HEK293 (cell line): Measurements from ENCODE around the gene TLR9.

Experiments
- ATF2 ChIP-seq: fragments of 450-650 bp; formaldehyde crosslinking; IDR thresholded peaks from 2 replicates; pipeline ENCODE4 v1.5.1; 2016; ENCODE audit warnings: missing biosample characterization, missing genetic modification characterization, low read depth
- CTCF ChIP-seq: fragments of 450-650 bp; formaldehyde crosslinking; IDR thresholded peaks from 2 replicates; pipeline ENCODE4 v1.5.1; 2016; ENCODE audit warnings: missing biosample characterization, missing genetic modification characterization
- GFI1B ChIP-seq: fragments of 450-650 bp; formaldehyde crosslinking; IDR thresholded peaks from 2 replicates; pipeline ENCODE4 v1.5.1; 2016; ENCODE audit warnings: missing biosample characterization, missing genetic modification characterization
- PBX3 ChIP-seq: sonication (generic); formaldehyde crosslinking; IDR thresholded peaks from 2 replicates; pipeline ENCODE4 v1.8.1; 2022; ENCODE audit warnings: mild to moderate bottlenecking, moderate library complexity, missing genetic modification reagents
- REST ChIP-seq: fragments of 450-650 bp; formaldehyde crosslinking; IDR thresholded peaks from 2 replicates; pipeline ENCODE4 v1.5.1; 2016; ENCODE audit warnings: missing biosample characterization, missing genetic modification characterization
- TCF7L2 ChIP-seq: IDR thresholded peaks from 2 replicates; pipeline ENCODE4 v1.6.1; 2011; ENCODE audit warnings: low read depth, mild to moderate bottlenecking, inconsistent platforms, low read length, moderate library complexity, borderline replicate concordance
- YY1 ChIP-seq: fragments of 450-650 bp; formaldehyde crosslinking; IDR thresholded peaks from 2 replicates; pipeline ENCODE4 v1.5.1; 2018; ENCODE audit warnings: missing biosample characterization, missing genetic modification characterization
- ZBTB11 ChIP-seq: fragments of 450-650 bp; formaldehyde crosslinking; conservative IDR thresholded peaks from 2 replicates; pipeline ENCODE4 v1.5.1; 2016; ENCODE audit warnings: low read depth, missing biosample characterization, missing genetic modification characterization
- ZBTB8A ChIP-seq: fragments of 450-650 bp; formaldehyde crosslinking; IDR thresholded peaks from 2 replicates; pipeline ENCODE4 v1.5.1; 2016; ENCODE audit warnings: missing biosample characterization, missing genetic modification characterization
- ZNF121 ChIP-seq: fragments of 450-650 bp; formaldehyde crosslinking; IDR thresholded peaks from 2 replicates; pipeline ENCODE4 v1.5.1; 2016; ENCODE audit warnings: missing biosample characterization, missing genetic modification characterization
- ZNF426 ChIP-seq: fragments of 450-650 bp; formaldehyde crosslinking; IDR thresholded peaks from 2 replicates; pipeline ENCODE4 v1.5.1; 2017; ENCODE audit warnings: missing biosample characterization, missing genetic modification characterization, mild to moderate bottlenecking, inconsistent platforms, moderate library complexity
- ZNF473 ChIP-seq: fragments of 450-650 bp; formaldehyde crosslinking; IDR thresholded peaks from 2 replicates; pipeline ENCODE4 v1.5.1; 2017; ENCODE audit warnings: missing biosample characterization, missing genetic modification characterization
- ZNF518A ChIP-seq: fragments of 450-650 bp; formaldehyde crosslinking; conservative IDR thresholded peaks from 2 replicates; pipeline ENCODE4 v1.5.1; 2016; ENCODE audit warnings: low read depth, missing biosample characterization, missing genetic modification characterization

- TF ChIP-seq ZBTB11 (tag by site-specific recombination) (no peak), ZNF473 (no peak), CTCF (tag by site-specific recombination) (no peak), ZNF426 (tag by site-specific recombination) (no peak), GFI1B (tag by site-specific recombination) (no peak), ZNF518A (tag by site-specific recombination) (no peak), YY1 (no peak), PBX3 (CRISPR knock-in tag) (no peak), TCF7L2 (no peak), ZNF121 (tag by site-specific recombination) (no peak), REST (tag by site-specific recombination) (no peak), ZBTB8A (tag by site-specific recombination) (no peak), ATF2 (tag by site-specific recombination) (no peak)
Observed at GRCh38 chr3:52216585-52217408, 8.6 kb downstream of the TLR9 start.
